ENCODE measurements around the gene LNP1.
"Not testable (repeated sequence)": the region's sequence is repeated elsewhere in the genome, so short reads cannot be mapped to it uniquely, and the experiment has no call there.

Gene LNP1

DNA sequence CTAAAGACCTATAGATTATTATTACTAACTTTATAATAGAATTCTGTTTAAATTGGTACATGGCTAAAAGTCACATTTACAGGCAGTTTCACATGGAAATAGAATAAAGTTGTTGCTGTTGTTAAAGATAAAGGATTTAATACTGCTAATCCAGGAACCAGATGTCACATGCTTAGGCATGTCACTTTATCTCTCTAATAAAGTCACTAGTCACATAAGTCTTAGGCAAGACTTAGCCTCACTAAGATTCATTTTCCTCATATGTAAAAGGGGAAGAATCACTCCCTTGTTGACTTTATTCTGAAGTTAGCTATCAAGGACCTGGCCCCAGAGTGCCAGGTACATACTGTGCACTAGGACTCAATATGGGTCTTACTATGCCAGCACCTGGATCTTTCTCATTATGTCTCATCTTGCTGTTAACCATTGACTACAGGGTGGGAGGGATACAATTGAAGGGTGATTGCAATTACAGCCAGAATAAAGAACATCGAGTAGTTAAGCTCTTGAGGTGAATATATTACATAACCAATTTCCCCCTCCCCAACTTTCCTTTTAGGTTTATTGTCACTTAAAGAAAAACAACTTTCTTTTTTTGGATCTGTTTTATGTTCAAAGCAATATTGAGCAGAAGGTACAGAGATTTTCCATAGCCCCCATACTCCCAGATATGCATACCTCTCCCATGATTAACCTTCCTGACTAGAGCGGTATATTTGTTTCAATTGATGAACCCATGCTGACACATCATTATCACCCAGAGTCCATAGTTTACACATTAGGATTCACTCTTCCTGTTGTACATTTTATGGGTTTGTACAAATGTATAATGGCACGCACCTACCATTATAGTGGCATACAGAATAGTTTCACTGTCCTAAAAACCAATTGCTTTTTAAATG is 36.6 kb downstream of the LNP1 start:
- DNase-seq = no peak

GRCh38 chr3:100438623-100438974 is 37.3 kb downstream of the LNP1 start:
- DNase-seq = no peak

DNA sequence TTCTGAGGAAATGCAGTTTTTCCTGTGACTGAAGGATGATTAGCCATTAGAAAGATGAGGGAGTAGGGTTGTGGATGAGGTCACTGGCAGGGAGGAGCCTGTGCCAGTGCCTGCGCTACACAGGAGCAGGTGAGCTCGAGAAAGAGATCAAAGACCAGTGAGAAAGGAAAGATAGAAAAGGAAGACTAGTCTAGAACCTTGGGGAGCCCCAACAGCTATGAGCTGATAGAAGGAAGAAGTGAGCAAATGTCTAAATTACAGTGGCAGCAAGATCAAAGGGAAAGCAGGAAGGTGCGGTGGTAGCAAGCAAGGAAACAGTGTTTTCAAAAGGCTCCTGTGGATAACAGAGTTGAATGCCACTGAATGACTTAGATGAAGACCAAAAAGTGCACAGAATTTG is 39.6 kb downstream of the LNP1 start:
- DNase-seq = no peak

DNA sequence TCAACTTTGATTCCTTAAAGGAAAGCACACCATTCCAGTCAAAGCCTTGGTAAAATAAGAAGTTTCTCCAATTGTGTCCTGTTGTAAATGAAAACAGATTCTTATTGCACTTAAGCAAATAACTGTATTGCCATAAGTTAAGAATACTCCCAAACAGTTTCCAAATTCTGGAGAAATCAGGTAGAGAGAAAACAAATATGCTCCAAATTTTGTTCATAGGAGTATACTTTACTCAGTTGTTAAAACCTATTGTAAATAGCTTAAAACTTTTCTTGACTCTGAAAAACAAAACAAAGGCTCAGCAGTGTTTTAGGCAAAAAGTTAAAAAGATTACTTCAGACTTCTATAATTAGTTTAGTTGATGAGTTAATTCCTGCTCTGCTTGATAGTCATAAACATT is 42.4 kb downstream of the LNP1 start:
- no peak for DNase-seq

DNA sequence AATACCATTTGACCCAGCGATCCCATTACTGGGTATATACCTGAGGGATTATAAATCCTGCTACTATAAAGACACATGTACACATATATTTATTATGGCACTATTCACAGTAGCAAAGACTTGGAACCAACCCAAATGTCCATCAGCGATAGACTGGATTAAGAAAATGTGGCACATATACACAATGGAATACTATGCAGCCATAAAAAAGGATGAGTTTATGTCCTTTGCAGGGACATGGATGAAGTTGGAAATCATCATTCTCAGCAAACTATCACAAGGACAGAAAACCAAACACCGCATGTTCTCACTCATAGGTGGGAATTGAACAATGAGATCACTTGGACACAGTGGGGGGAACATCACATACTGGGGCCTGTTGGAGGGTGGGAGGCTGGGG is 45.7 kb downstream of the LNP1 start:
- not testable (repeated sequence) for DNase-seq

GRCh38 chr3:100448079-100448478 is 46.7 kb downstream of the LNP1 start:
- no peak for DNase-seq

DNA sequence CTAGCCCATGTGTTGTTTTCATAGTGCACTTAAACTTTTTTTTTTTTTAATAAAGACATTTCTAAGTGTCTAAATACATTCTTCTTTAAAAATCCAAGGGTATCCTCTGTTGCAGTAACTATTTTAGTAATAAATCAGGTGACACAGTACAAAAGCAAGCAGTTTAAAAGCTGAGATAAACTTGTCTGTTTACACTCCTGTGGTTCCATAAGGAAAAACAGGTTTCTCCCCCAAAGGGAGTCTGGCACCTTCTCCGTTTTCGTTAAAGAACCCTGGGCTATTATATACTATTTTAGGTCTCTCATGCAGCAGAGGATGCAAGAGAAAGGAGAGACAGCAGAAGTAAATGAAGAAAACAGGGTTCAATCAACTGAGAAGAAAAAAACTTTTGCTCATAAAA is 47.9 kb downstream of the LNP1 start:
- no peak for DNase-seq

- no peak for DNase-seq
These were observed 53.3 kb downstream of the LNP1 start for GRCh38 chr3:100454677-100455076.

DNA sequence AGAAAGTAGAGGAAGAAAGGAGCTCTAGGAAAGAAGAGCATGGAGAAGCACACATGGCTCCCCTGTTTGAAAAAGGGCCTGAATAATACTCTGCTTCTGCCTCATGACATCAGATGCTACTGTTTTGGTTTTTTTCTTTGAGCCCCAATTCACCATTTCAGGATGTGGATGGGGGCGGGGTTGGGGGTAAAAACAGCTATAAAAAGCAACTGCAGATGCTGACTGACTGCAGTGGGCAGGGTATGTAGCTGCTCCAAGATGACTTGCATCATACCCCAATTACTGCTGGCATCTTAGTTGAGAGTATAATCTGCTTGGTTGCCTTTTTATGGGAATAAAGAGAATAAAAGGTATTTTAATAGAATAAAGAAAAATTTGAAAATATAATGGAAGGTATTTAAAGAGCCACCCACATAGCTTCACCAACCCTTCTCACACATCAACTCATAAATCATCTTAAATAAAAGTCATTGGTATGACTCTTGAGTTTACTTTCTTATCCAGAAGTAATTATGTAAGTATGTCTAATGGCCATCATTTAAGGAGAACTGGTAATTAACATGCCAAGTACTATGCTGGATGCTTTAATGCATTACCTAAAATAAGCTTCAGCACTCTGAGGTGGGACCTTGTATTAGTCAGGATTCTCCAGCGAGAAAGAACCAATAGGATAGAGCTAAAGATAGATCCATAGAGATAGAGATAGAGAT is 54.7 kb downstream of the LNP1 start:
- DNase-seq = no peak

GRCh38 chr3:100456745-100457144 is 55.4 kb downstream of the LNP1 start:
- no peak for DNase-seq

DNA sequence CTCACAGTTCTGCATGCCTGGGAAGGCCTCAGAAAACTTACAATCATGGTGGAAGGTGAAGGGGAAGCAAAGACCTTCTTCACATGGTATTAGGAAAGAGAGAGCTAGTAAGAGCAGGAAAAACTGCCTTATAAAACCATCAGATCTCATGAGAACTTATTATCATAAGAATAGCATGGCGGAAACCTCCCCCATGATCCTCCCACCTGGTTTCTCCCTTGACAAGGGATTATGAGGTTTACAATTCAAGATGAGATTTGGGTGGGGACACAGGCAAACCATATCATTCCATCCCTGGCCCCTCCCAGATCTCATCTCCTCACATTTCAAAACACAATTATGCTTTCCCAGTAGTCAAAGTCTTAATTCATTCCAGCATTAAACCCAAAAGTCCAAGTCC is 56.5 kb downstream of the LNP1 start:
- DNase-seq = no peak

GRCh38 chr3:100458814-100459213 is 57.5 kb downstream of the LNP1 start:
- DNase-seq = no peak

- DNase-seq = no peak
These were observed 61.7 kb downstream of the LNP1 start for GRCh38 chr3:100463002-100463401.

DNA sequence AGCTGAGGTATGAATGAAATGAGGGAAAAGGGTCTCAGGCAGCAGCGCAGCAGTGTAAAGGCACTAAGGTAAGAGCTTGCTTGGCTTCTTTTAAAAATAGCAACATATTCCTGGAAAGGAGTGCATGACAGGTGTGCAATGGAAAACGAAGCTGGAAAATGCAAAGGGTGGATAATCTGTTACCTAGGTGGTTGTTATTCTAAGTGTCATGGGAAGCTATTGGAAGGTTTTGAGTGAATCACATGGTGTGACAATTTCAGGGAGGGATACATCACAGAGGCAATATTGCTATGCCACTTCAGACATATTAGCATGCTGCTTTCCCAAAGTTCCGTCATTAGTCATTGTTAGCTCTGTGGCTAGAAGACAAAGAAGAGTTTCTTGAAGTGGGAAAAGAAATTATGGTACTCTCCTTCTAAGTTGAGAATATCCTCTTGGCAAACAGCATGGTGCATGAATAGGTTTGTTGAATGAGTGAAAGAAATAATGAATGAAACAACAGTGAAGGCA is 62.4 kb downstream of the LNP1 start:
- no peak for DNase-seq

DNA sequence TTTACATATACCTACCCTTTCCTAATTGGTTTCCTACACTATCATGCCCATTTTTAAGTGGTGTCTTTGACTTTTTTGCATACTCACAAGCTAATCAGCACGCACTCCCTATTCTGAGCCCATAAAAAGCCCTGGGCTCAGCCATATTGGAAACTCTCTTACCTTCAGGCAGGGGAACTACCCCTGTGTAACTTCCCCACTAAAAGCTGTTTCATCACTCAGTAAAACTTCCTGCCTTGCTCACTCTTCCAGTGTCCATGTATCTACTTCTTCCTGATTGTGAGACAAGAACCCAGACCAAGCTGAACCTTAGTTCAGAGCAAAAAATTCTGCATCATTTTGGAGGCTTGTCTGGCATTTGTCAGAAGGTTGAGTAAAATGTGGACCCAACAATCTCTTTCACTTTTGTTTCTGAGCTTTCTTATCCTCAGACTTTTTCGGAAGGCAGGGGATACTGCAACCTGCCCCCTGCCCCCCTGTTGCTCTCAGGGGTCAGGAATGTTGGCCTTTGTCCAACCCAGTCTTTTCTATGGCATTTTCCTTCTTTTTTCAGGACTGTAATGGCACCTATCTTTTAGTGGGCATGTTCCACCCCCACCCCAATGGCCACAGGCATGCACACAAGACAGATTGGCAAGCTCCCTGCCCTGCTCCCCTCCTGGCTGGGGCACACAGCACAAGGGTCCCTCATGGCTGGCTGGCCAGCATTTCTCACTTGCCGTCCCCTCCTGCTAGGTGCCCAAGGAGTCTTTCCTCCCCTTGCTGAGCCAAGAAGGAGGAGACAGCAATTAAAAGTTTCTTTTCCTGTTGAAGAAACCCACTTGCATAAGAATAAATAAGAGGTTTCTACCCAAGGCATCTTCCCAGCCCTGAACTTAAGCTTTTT is 64.8 kb downstream of the LNP1 start:
- DNase-seq = no peak

- no peak for DNase-seq
These were observed 65.8 kb downstream of the LNP1 start for GRCh38 chr3:100467133-100467532.

DNA sequence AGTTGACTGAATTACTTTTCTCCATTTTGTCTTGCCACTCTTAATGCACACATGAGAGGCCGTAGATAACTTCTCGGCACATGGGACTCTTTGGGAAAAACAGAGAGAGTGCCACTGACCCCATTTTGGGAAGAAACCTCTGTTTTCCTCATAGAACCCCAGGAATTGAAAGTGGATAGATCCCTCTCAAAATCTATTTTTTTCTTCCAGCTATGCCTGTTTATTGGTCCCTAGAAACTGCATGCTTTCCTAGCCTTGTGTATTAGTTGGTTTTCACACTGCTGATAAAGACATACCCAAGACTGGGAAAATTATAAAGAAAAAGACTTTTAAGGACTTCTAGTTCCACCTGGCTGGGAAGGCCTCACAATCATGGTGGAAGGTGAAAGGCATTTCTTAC is 67.3 kb downstream of the LNP1 start:
- no peak for DNase-seq

GRCh38 chr3:100470951-100471350 is 69.6 kb downstream of the LNP1 start:
- DNase-seq = no peak

GRCh38 chr3:100471444-100471843 is 70.1 kb downstream of the LNP1 start:
- DNase-seq = no peak

- not testable (repeated sequence) for DNase-seq
These were observed 76.6 kb downstream of the LNP1 start for GRCh38 chr3:100477851-100478360.

DNA sequence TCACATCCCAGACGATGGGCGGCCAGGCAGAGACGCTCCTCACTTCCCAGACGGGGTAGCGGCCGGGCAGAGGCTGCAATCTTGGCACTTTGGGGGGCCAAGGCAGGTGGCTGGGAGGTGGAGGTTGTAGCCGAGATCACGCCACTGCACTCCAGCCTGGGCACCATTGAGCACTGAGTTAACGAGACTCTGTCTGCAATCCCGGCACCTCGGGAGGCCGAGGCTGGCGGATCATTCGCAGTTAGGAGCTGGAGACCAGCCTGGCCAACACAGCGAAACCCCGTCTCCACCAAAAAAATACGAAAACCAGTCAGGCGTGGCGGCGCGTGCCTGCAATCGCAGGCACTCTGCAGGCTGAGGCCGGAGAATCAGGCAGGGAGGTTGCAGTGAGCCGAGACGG is 77.2 kb downstream of the LNP1 start:
- DNase-seq = not testable (repeated sequence)

GRCh38 chr3:100480081-100480480 is 78.7 kb downstream of the LNP1 start:
- no peak for DNase-seq

GRCh38 chr3:100482176-100482575 is 80.8 kb downstream of the LNP1 start:
- no peak for DNase-seq

Data from activated T-cell treated with anti-CD3 and anti-CD28 coated beads for 4 hours (primary cell).